Measurements from ENCODE around the gene ZNF485.
A peak's percentile ranks its signal among the peaks of the same experiment; 100 is the strongest.

Gene ZNF485

GRCh38 chr10:43606323-43607198, at the start of gene ZNF485:
Gene ZNF485, plus strand, starts transcription at chr10:43606438. Its CDS starts 613 bp downstream, at chr10:43607051.
- Histone ChIP-seq H3K4me3 (peak within 1 kb of the TSS; percentile 100), H3K27ac (peak within 1 kb of the TSS; percentile 19 to 85)
- no peak for TF ChIP-seq CTCF (IDR thresholded peaks at IDR 0.05)
- DNase-seq (ENCODE audit: low spot score) = peak; percentile 79

- H3K4me3 ChIP-seq = no peak overlapping the region
- H3K27ac ChIP-seq = no peak overlapping the region
- TF ChIP-seq CTCF (IDR thresholded peaks at IDR 0.05) = no peak
- no peak for DNase-seq (ENCODE audit: low spot score)
These were observed 49.0 kb upstream of the ZNF485 start for GRCh38 chr10:43557214-43557613.

- no peak for TF ChIP-seq CTCF (IDR thresholded peaks at IDR 0.05)
- no peak for DNase-seq (ENCODE audit: low spot score)
- H3K27ac ChIP-seq = no peak overlapping the region
- no peak overlapping the region for H3K4me3 ChIP-seq
These were observed 36.6 kb upstream of the ZNF485 start for GRCh38 chr10:43569681-43570080.

GRCh38 chr10:43570971-43571370, 35.3 kb upstream of the ZNF485 start:
- Histone ChIP-seq H3K4me3 (no peak overlapping the region), H3K27ac (no peak overlapping the region)
- no peak for TF ChIP-seq CTCF (IDR thresholded peaks at IDR 0.05)
- DNase-seq (ENCODE audit: low spot score) = no peak

GRCh38 chr10:43573250-43574000, 32.8 kb upstream of the ZNF485 start:
- DNase-seq (ENCODE audit: low spot score) = no peak
- Histone ChIP-seq H3K4me3 (peak overlapping the region; percentile 72), H3K27ac (peak overlapping the region; percentile 3 to 73)
- TF ChIP-seq CTCF (IDR thresholded peaks at IDR 0.05) = no peak

- Histone ChIP-seq H3K4me3 (peak within 1 kb of the TSS; percentile 72), H3K27ac (peak within 1 kb of the TSS; percentile 3 to 73)
- DNase-seq (ENCODE audit: low spot score) = peak; percentile 93
- TF ChIP-seq CTCF (IDR thresholded peaks at IDR 0.05) = no peak
These were observed 32.0 kb upstream of the ZNF485 start, which contains the start of gene ZNF239 for GRCh38 chr10:43574001-43574892. Gene ZNF239, minus strand, starts transcription at chr10:43574616. Its CDS starts 16,537 bp downstream, at chr10:43558079.

Data from coronary artery (tissue), 2 donors.